Measurements from ENCODE around the gene STAT4.

DNA sequence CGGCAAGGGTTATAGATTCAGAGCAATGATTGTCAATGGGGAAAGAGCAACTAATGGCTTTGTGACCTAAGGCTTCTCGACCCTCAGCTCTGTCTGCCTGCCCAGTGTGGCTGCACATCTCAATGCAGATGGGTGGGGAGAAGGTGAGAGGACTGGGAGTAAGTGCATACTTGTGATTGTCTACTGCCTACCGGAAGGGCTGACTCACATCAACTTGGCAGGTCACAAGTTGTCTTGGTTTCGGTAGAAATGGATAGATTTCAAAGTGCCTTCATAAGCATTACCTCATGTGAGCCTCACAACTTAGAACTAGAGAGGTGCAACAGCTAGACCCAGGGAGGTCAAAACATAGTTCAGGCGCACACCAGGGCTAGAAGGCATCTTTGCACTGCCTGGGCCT lies 166.2 kb downstream of the STAT4 start:
- TF ChIP-seq, protein P1, sequence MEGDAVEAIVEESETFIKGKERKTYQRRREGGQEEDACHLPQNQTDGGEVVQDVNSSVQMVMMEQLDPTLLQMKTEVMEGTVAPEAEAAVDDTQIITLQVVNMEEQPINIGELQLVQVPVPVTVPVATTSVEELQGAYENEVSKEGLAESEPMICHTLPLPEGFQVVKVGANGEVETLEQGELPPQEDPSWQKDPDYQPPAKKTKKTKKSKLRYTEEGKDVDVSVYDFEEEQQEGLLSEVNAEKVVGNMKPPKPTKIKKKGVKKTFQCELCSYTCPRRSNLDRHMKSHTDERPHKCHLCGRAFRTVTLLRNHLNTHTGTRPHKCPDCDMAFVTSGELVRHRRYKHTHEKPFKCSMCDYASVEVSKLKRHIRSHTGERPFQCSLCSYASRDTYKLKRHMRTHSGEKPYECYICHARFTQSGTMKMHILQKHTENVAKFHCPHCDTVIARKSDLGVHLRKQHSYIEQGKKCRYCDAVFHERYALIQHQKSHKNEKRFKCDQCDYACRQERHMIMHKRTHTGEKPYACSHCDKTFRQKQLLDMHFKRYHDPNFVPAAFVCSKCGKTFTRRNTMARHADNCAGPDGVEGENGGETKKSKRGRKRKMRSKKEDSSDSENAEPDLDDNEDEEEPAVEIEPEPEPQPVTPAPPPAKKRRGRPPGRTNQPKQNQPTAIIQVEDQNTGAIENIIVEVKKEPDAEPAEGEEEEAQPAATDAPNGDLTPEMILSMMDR (IDR thresholded peaks at IDR 0.05; ENCODE audit: insufficient read depth, low read length, poor library complexity, severe bottlenecking), result no peak
- no peak for TF ChIP-seq EZH2phosphoT487 (conservative IDR thresholded peaks at IDR 0.05; ENCODE audit: low read length)
